Inflammatory macrophage treated with lipopolysaccharide for 4 hours (primary cell): ENCODE data around the gene PID1.
A peak's percentile ranks its signal among the peaks of the same experiment; 100 is the strongest.
"Not testable (repeated sequence)": the region's sequence is repeated elsewhere in the genome, so short reads cannot be mapped to it uniquely, and the experiment has no call there.

Source experiments
- DNase-seq: peaks from one replicate; pipeline ENCODE4 v3.0.0-alpha.2; 2020

The PID1 gene

GRCh38 chr2:229206548-229206947 is 64.5 kb downstream of the PID1 start:
- no peak for DNase-seq

- no peak for DNase-seq
Observed at GRCh38 chr2:229205704-229206103, 65.4 kb downstream of the PID1 start.

- DNase-seq, result no peak
Observed at GRCh38 chr2:229202646-229203045, 68.4 kb downstream of the PID1 start.

- DNase-seq, result peak; percentile 21
Observed at GRCh38 chr2:229201521-229201920, 69.6 kb downstream of the PID1 start.

- no peak for DNase-seq
Observed at GRCh38 chr2:229199267-229199666, 71.8 kb downstream of the PID1 start.

GRCh38 chr2:229196448-229196847 is 74.6 kb downstream of the PID1 start:
- DNase-seq, result no peak

- no peak for DNase-seq
Observed at GRCh38 chr2:229195346-229195947, 75.6 kb downstream of the PID1 start.

GRCh38 chr2:229193281-229193680 is 77.8 kb downstream of the PID1 start:
- DNase-seq, result no peak

GRCh38 chr2:229191413-229191812 is 79.7 kb downstream of the PID1 start:
- DNase-seq, result no peak

GRCh38 chr2:229187123-229187522 is 84.0 kb downstream of the PID1 start:
- not testable (repeated sequence) for DNase-seq

- DNase-seq, result no peak
Observed at GRCh38 chr2:229181641-229182040, 89.4 kb downstream of the PID1 start.

- no peak for DNase-seq
Observed at GRCh38 chr2:229180658-229181057, 90.4 kb downstream of the PID1 start.

- DNase-seq, result no peak
Observed at GRCh38 chr2:229179628-229180027, 91.5 kb downstream of the PID1 start.

GRCh38 chr2:229178706-229179105 is 92.4 kb downstream of the PID1 start:
- DNase-seq, result no peak

GRCh38 chr2:229178117-229178516 is 93.0 kb downstream of the PID1 start:
- DNase-seq, result no peak

GRCh38 chr2:229176136-229176535 is 95.0 kb downstream of the PID1 start:
- DNase-seq, result no peak

GRCh38 chr2:229175497-229175863 is 95.6 kb downstream of the PID1 start:
- no peak for DNase-seq

- no peak for DNase-seq
Observed at GRCh38 chr2:229174794-229175496, 96.1 kb downstream of the PID1 start.

- no peak for DNase-seq
Observed at GRCh38 chr2:229173825-229174359, 97.2 kb downstream of the PID1 start.

- no peak for DNase-seq
Observed at GRCh38 chr2:229170916-229171315, 100.2 kb downstream of the PID1 start.

- DNase-seq, result no peak
Observed at GRCh38 chr2:229170171-229170570, 100.9 kb downstream of the PID1 start.

GRCh38 chr2:229169751-229170150 is 101.3 kb downstream of the PID1 start:
- DNase-seq, result no peak

GRCh38 chr2:229164545-229165249 is 106.4 kb downstream of the PID1 start:
- DNase-seq, result peak; percentile 11

GRCh38 chr2:229163893-229164292 is 107.2 kb downstream of the PID1 start:
- no peak for DNase-seq
